Measurements from ENCODE around the gene HSPA12B. TPM values are rescaled to one million over a fixed set of nuclear protein-coding genes. Genes with fewer than 3 reads are reported as not detected.

The HSPA12B gene
- total RNA-seq, 2 experiments from 2014 or later: not detected

- no peaks in the 10 kb centered on the region; the same call in 1 of the 2 replicates for H3K36me3 ChIP-seq (ENCODE audit: insufficient read depth, low read length)
- H3K79me2 ChIP-seq (ENCODE audit: insufficient read depth, low read depth, low read length): peaks cover 15% of the 10 kb centered on the region; the same call in 1 of the 2 replicates
- no peak overlapping the region for H3K4me3 ChIP-seq (ENCODE audit: low read depth, low read length, poor library complexity, severe bottlenecking)
- no peaks in the 10 kb centered on the region for H3K9me3 ChIP-seq (ENCODE audit: low read length)
- no peak for DNase-seq (ENCODE audit: low spot score)
- H3K4me2 ChIP-seq (ENCODE audit: low read length): peak overlapping the region; percentile 12; the same call in 1 of the 2 replicates
- H2AFZ ChIP-seq (ENCODE audit: low read length): no peak overlapping the region
- ChIA-PET POLR2A (interaction anchor here (0.7 kb wide), 1 partner anchor 164 kb away, joined by 3 read pairs; no protein-coding TSS in a partner anchor), CTCF (ENCODE audit: unreplicated experiment) (no interaction called here)
- peaks cover 28% of the 10 kb centered on the region for H3K4me1 ChIP-seq (ENCODE audit: insufficient read depth, low read length, poor library complexity, severe bottlenecking)
- H4K20me1 ChIP-seq (ENCODE audit: insufficient read depth, low read length): no peaks in the 10 kb centered on the region; the same call in 1 of the 2 replicates
- no peak overlapping the region for H3K27ac ChIP-seq (ENCODE audit: low read depth, low read length, poor library complexity, severe bottlenecking)
- intact Hi-C loops (cut with micrococcal nuclease; ENCODE audit: unreplicated experiment): loop anchor here (5.0 kb wide), 1 partner anchor 66 kb away; no protein-coding TSS in a partner anchor
- no TSS peak for BruUV-seq (replicated peaks)
- H3K9me2 ChIP-seq (ENCODE audit: insufficient read depth, low read length): no peaks in the 10 kb centered on the region
- TF ChIP-seq CTCF (conservative IDR thresholded peaks at IDR 0.05; ENCODE audit: low read length) (no peak), EZH2phosphoT487 (IDR thresholded peaks at IDR 0.05; ENCODE audit: borderline replicate concordance, low read depth, low read length) (no peak)
These were observed 50.6 kb downstream of the HSPA12B start for GRCh38 chr20:3783068-3783489.

GRCh38 chr20:3783511-3784195 lies 51.2 kb downstream of the HSPA12B start:
- H2AFZ ChIP-seq (ENCODE audit: low read length): no peak overlapping the region
- intact Hi-C loops (cut with micrococcal nuclease; ENCODE audit: unreplicated experiment): loop anchor here (5.0 kb wide), 1 partner anchor 66 kb away; no protein-coding TSS in a partner anchor
- no peaks in the 10 kb centered on the region for H3K9me2 ChIP-seq (ENCODE audit: insufficient read depth, low read length)
- H3K9me3 ChIP-seq (ENCODE audit: low read length): no peaks in the 10 kb centered on the region
- H3K4me2 ChIP-seq (ENCODE audit: low read length): peak overlapping the region; percentile 12; the same call in 1 of the 2 replicates
- ChIA-PET CTCF (ENCODE audit: unreplicated experiment) (no interaction called here), POLR2A (no interaction called here)
- no peak overlapping the region for H3K4me3 ChIP-seq (ENCODE audit: low read depth, low read length, poor library complexity, severe bottlenecking)
- H3K4me1 ChIP-seq (ENCODE audit: insufficient read depth, low read length, poor library complexity, severe bottlenecking): peaks cover 33% of the 10 kb centered on the region
- H3K27ac ChIP-seq (ENCODE audit: low read depth, low read length, poor library complexity, severe bottlenecking): no peak overlapping the region
- H4K20me1 ChIP-seq (ENCODE audit: insufficient read depth, low read length): no peaks in the 10 kb centered on the region; the same call in 1 of the 2 replicates
- DNase-seq (ENCODE audit: low spot score): no peak
- H3K79me2 ChIP-seq (ENCODE audit: insufficient read depth, low read depth, low read length): peaks cover 15% of the 10 kb centered on the region; the same call in 1 of the 2 replicates
- no peaks in the 10 kb centered on the region; the same call in 1 of the 2 replicates for H3K36me3 ChIP-seq (ENCODE audit: insufficient read depth, low read length)
- no peak for TF ChIP-seq EZH2phosphoT487 (IDR thresholded peaks at IDR 0.05; ENCODE audit: borderline replicate concordance, low read depth, low read length)
- TF ChIP-seq CTCF (conservative IDR thresholded peaks at IDR 0.05; ENCODE audit: low read length): no peak
- BruUV-seq (replicated peaks): no TSS peak

All from OCI-LY7 (cell line).